BLaER1 treated with 17β-estradiol and CSF1 and Interleukin-3, amounts not matched to agents 10 nM and 100 nM (cell line): ENCODE results near the gene TMPRSS6.

ENCODE experiments used
- H3K27ac ChIP-seq, 11 experiments: shearing (Covaris generic); formaldehyde crosslinking; 2 replicates each; pipeline ENCODE4 v1.8.1; 2022
- H3K27me3 ChIP-seq, 11 experiments: shearing (Covaris generic); formaldehyde crosslinking; 2 replicates each; pipeline ENCODE4 v1.8.1; 2022
- H3K36me3 ChIP-seq, 11 experiments: shearing (Covaris generic); formaldehyde crosslinking; 2 replicates each; pipeline ENCODE4 v1.8.1; 2022
- H3K4me1 ChIP-seq, 10 experiments: shearing (Covaris generic); formaldehyde crosslinking; 2 replicates each; pipeline ENCODE4 v1.8.1; 2022
- H3K4me2 ChIP-seq, 11 experiments: shearing (Covaris generic); formaldehyde crosslinking; 2 replicates each; pipeline ENCODE4 v1.8.1; 2022
- H3K4me3 ChIP-seq, 10 experiments: shearing (Covaris generic); formaldehyde crosslinking; 2 replicates each; pipeline ENCODE4 v1.8.1; 2022
- H3K9ac ChIP-seq, 11 experiments: shearing (Covaris generic); formaldehyde crosslinking; 2 replicates each; pipeline ENCODE4 v1.8.1; 2022
- H3K9me3 ChIP-seq, 11 experiments: shearing (Covaris generic); formaldehyde crosslinking; replicated peaks in 1 of 11; 2 replicates each; pipeline ENCODE4 v1.8.1; 2022
- H4K20me1 ChIP-seq, 11 experiments: shearing (Covaris generic); formaldehyde crosslinking; 2 replicates each; pipeline ENCODE4 v1.8.1; 2022
- Cebpa-rat ChIP-seq, 11 experiments: shearing (Covaris generic); IDR thresholded peaks; 2 replicates each; pipeline ENCODE4 v1.8.1; 2022

The TMPRSS6 gene

DNA sequence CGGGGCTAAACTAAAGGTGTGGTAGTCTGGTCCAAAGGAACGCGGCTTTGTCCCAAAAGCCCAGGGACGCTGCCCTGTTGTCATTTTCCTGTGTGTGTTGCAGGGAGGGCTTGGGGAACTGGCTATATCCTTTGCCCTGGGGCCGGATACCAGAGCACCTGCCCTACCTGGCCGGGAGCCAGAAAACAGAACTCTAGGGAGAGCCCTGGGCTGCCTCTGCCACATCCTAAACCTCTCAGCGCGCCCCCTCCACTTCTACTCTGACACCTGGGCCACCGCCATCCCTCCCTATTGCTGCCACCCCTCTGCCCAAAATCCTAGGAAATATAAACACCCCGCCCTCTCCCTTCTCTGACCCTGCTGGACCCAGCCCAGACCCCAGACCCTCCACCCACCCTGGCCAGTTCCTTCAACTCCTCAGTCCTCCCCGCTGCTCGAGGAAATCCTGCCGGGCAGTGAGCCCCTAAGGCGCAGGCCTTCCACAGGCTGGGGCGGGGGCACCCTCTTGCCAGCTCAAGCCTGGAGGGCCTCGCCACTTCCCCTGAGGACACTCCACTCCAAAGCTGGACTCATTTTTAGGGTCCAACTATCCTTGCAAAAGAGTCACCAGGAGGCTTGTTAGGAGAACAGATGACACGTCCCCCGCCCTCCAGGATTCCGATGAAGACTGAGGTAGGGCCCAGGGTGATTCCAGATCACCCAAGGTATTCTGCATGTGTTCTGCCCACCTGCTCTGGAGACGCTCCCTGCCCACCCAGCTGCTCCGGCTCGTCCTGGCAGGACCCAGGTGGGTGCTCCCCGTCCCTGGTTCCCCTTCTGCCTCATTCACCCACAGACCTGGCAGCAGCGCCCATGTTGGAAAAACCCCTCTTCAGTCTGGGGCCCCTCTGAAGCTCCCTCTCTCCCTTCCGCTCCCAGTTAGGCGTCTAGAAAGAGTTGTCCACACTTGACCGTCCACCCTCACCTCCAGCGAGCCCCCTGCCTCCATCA, 45.8 kb downstream of the TMPRSS6 start:
- peaks cover 0 to 89% (median 16%) of the 10 kb centered on the region in 11 experiments; a peak in 12 of 22 replicates for H4K20me1 ChIP-seq
- H3K4me2 ChIP-seq = peak overlapping the region in 8 of 11 experiments; percentile 49 to 75 (median 66); a peak in 16 of 22 replicates
- no peak overlapping the region for H3K27ac ChIP-seq
- H3K4me3 ChIP-seq = no peak overlapping the region
- TF ChIP-seq Cebpa-rat (IDR thresholded peaks at IDR 0.05) = no peak
- H3K36me3 ChIP-seq = peaks cover 3 to 36% (median 24%) of the 10 kb centered on the region in 11 experiments; a peak in 20 of 22 replicates
- 0 out of 22 replicates have a peak overlapping the region, but pooled peaks of 2 of the 11 experiments have one; percentile 13 to 30 for H3K9ac ChIP-seq
- no peaks in the 10 kb centered on the region for H3K9me3 ChIP-seq
- peaks cover 0 to 48% (median 44%) of the 10 kb centered on the region in 10 experiments; a peak in 18 of 20 replicates for H3K4me1 ChIP-seq
- peaks cover 6 to 14% (median 11%) of the 10 kb centered on the region in 11 experiments for H3K27me3 ChIP-seq

DNA sequence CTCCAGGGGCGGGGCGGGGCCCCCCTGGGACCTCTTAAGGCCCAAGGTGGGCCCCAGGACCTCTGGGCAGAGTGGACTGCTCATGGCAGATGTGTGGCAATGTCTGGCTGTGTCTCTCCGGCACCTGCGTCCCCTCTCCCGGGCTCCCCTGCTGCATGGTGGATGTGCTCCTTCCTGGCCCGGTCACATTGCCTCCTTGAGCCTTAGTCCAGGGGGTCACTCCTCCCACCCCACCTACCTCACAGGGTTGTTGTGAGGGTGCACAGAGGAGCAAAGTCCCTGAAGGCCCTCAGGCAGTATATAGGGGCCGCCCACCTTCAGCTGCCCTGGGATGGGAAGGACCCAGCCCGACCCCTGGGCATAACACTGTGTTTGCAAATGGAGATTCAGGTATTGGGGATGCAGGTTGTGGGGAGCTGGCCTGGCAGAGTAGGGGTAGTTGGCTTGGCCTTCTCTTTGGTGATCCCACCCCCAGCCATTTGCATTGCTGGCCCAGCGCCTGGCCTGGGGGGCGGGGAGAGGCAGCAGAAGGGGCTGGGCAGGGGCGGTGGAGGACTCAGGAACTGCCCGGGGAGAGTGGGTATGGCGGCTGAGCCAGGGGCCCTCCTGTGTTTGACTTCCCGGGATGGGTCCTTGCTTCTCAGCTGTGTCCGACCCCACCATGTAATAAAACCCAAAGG, 46.7 kb downstream of the TMPRSS6 start:
- peaks cover 0 to 5% (median 2%) of the 10 kb centered on the region in 11 experiments; a peak in 13 of 22 replicates for H3K27me3 ChIP-seq
- peaks cover 0 to 91% (median 17%) of the 10 kb centered on the region in 11 experiments; a peak in 12 of 22 replicates for H4K20me1 ChIP-seq
- H3K9me3 ChIP-seq = no peaks in the 10 kb centered on the region
- no peak overlapping the region for H3K4me3 ChIP-seq
- H3K4me1 ChIP-seq = peaks cover 0 to 48% (median 44%) of the 10 kb centered on the region in 10 experiments; a peak in 18 of 20 replicates
- H3K4me2 ChIP-seq = peak overlapping the region in 9 of 11 experiments; percentile 44 to 75 (median 62); a peak in 19 of 22 replicates
- no peak for TF ChIP-seq Cebpa-rat (IDR thresholded peaks at IDR 0.05)
- H3K27ac ChIP-seq = no peak overlapping the region
- peak overlapping the region in 2 of 11 experiments; percentile 30 to 38; a peak in 2 of 22 replicates for H3K9ac ChIP-seq
- peaks cover 12 to 44% (median 32%) of the 10 kb centered on the region in 11 experiments for H3K36me3 ChIP-seq

DNA sequence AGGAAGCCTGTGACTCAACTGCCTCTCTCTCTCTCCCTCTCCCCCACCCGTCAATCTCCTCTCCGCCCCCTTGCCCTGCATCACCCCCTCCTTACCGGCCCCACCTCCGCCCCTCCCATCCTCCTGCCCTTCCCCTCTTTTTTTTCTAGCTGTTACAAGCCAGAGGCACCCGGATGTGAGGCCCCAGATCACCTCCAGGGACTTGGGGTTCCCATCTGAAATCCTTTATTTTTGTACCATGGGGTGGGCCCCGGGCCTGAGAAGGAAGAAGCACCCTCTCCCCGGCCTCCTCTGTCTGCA, 47.2 kb downstream of the TMPRSS6 start:
- peaks cover 0 to 91% (median 17%) of the 10 kb centered on the region in 11 experiments; a peak in 12 of 22 replicates for H4K20me1 ChIP-seq
- no peak overlapping the region for H3K27ac ChIP-seq
- peaks cover 0 to 48% (median 44%) of the 10 kb centered on the region in 10 experiments; a peak in 18 of 20 replicates for H3K4me1 ChIP-seq
- no peaks in the 10 kb centered on the region for H3K9me3 ChIP-seq
- H3K4me2 ChIP-seq = peak overlapping the region in 9 of 11 experiments; percentile 44 to 75 (median 62); a peak in 19 of 22 replicates
- no peak for TF ChIP-seq Cebpa-rat (IDR thresholded peaks at IDR 0.05)
- peaks cover 0 to under 1% (median 0%) of the 10 kb centered on the region in 11 experiments; a peak in 1 of 22 replicates for H3K27me3 ChIP-seq
- no peak overlapping the region for H3K4me3 ChIP-seq
- H3K9ac ChIP-seq = peak overlapping the region in 2 of 11 experiments; percentile 30 to 38; a peak in 2 of 22 replicates
- H3K36me3 ChIP-seq = peaks cover 17 to 50% (median 38%) of the 10 kb centered on the region in 11 experiments

- no peak overlapping the region for H3K27ac ChIP-seq
- no peak overlapping the region for H3K4me3 ChIP-seq
- no peaks in the 10 kb centered on the region for H3K27me3 ChIP-seq
- peaks cover 0 to 86% (median 17%) of the 10 kb centered on the region in 11 experiments; a peak in 11 of 22 replicates for H4K20me1 ChIP-seq
- H3K4me1 ChIP-seq = peaks cover 0 to 48% (median 44%) of the 10 kb centered on the region in 10 experiments; a peak in 18 of 20 replicates
- no peaks in the 10 kb centered on the region for H3K9me3 ChIP-seq
- peaks cover 23 to 55% (median 43%) of the 10 kb centered on the region in 11 experiments for H3K36me3 ChIP-seq
- H3K9ac ChIP-seq = peak overlapping the region in 2 of 11 experiments; percentile 5 to 24; a peak in 1 of 22 replicates
- H3K4me2 ChIP-seq = peak overlapping the region in 10 of 11 experiments; percentile 6 to 75 (median 60); a peak in 17 of 22 replicates
- TF ChIP-seq Cebpa-rat (IDR thresholded peaks at IDR 0.05) = no peak
These were observed 47.7 kb downstream of the TMPRSS6 start for GRCh38 chr22:37061611-37062375.

DNA sequence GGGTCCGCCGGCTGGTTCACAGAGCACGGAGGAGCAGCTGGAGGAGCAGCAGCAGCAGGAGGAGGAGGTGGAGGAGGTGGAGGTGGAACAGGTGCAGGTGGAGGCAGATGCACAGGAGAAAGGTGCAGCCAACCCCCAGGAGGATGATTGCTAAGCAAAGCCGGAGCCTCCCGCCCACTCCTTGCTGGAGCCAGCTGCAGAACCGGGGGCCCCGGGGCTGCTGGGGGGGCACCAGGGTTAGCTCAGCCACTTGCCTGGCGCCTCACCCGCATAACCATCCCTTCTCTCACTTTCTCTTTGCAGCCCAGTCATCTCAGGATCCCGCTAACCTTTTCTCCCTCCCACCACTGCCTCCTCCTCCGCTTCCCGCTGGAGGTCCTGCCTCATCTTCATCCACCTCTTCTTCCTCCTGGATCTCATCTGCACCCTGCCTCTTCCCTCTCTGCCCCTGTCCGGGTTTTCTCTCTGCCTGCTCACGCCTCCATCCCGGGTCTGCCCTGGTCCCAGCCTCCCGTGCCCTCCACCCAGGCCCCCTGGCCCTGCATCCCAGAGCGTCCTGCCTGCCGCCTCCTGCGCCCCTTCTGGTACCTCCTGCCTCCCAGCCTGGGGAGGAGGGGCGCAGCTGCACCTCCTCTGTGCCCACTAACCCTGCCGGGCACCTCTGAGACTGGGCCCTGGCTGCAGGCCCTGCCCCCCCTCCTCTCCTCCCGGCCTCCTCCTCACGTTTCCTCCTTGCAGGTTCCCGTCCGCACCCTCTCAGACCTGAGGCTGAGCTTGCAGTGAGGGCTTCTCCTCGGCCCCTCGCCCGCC, 48.5 kb downstream of the TMPRSS6 start:
- H4K20me1 ChIP-seq = peaks cover 0 to 78% (median 17%) of the 10 kb centered on the region in 11 experiments; a peak in 11 of 22 replicates
- no peak for TF ChIP-seq Cebpa-rat (IDR thresholded peaks at IDR 0.05)
- H3K36me3 ChIP-seq = peaks cover 30 to 63% (median 51%) of the 10 kb centered on the region in 11 experiments
- H3K9me3 ChIP-seq = no peaks in the 10 kb centered on the region
- H3K4me3 ChIP-seq = no peak overlapping the region
- H3K4me2 ChIP-seq = peak overlapping the region in 7 of 11 experiments; percentile 15 to 72 (median 58); a peak in 12 of 22 replicates
- peaks cover 0 to 50% (median 44%) of the 10 kb centered on the region in 10 experiments; a peak in 18 of 20 replicates for H3K4me1 ChIP-seq
- no peak overlapping the region for H3K27ac ChIP-seq
- H3K9ac ChIP-seq = no peak overlapping the region
- no peaks in the 10 kb centered on the region for H3K27me3 ChIP-seq

GRCh38 chr22:37059876-37060449, 49.5 kb downstream of the TMPRSS6 start:
- Histone ChIP-seq H3K9me3 (no peaks in the 10 kb centered on the region), H3K27me3 (no peaks in the 10 kb centered on the region), H3K27ac (no peak overlapping the region), H3K9ac (peak overlapping the region in 4 of 11 experiments; percentile 22 to 41 (median 34); a peak in 6 of 22 replicates), H3K4me3 (no peak overlapping the region), H4K20me1 (peaks cover 0 to 76% (median 17%) of the 10 kb centered on the region in 11 experiments; a peak in 13 of 22 replicates), H3K36me3 (peaks cover 38 to 73% (median 61%) of the 10 kb centered on the region in 11 experiments), H3K4me2 (peak overlapping the region in 9 of 11 experiments; percentile 15 to 72 (median 56); a peak in 15 of 22 replicates), H3K4me1 (peaks cover 0 to 61% (median 52%) of the 10 kb centered on the region in 10 experiments; a peak in 18 of 20 replicates)
- no peak for TF ChIP-seq Cebpa-rat (IDR thresholded peaks at IDR 0.05)
